GM12878 (cell line): Measurements from ENCODE around the gene ACTL10. TPM values are rescaled to one million over a fixed set of nuclear protein-coding genes. Genes with fewer than 3 reads are reported as not detected.

Experiments
- ASH2L ChIP-seq: fragments of 300-600, 200-600 bp; sonication (generic); IDR thresholded peaks from 2 replicates; pipeline ENCODE4 v1.6.1; 2017; ENCODE audit warnings: low read depth, mild to moderate bottlenecking, borderline replicate concordance
- BCLAF1 ChIP-seq: fragments of 450-650 bp; IDR thresholded peaks from 2 replicates; pipeline ENCODE4 v1.6.1; 2017; ENCODE audit warnings: antibody characterized with exemption, mild to moderate bottlenecking, moderate library complexity
- CEBPB ChIP-seq, 2 experiments: fragments of 150-350 bp in 1 of 2; IDR thresholded peaks; 2 replicates each; pipeline ENCODE4 v1.6.1; 2012 to 2014; ENCODE audit warnings: low read depth in 2 of 2, low read length in 2 of 2, borderline replicate concordance in 1 of 2, inconsistent platforms in 1 of 2
- E4F1 ChIP-seq: fragments of 450-650 bp; IDR thresholded peaks from 2 replicates; pipeline ENCODE4 v1.6.1; 2018; ENCODE audit warnings: borderline replicate concordance, mild to moderate bottlenecking; ENCODE audit not compliant: partially characterized antibody
- ESRRA ChIP-seq: IDR thresholded peaks from 2 replicates; pipeline ENCODE4 v1.6.1; 2012; ENCODE audit warnings: mild to moderate bottlenecking, low read length, improper control_type of control experiment
- GATAD2B ChIP-seq: fragments of 450-650 bp; conservative IDR thresholded peaks from 2 replicates; pipeline ENCODE4 v1.6.1; 2017; ENCODE audit warnings: low read depth, mild to moderate bottlenecking, moderate library complexity
- HCFC1 ChIP-seq: fragments of 150-350 bp; IDR thresholded peaks from 2 replicates; pipeline ENCODE4 v1.6.1; 2014; ENCODE audit warnings: low read length
- IRF3 ChIP-seq: fragments of 450-650 bp; IDR thresholded peaks from 2 replicates; pipeline ENCODE4 v1.6.1; 2014; ENCODE audit warnings: mild to moderate bottlenecking
- JUNB ChIP-seq: IDR thresholded peaks from 2 replicates; pipeline ENCODE4 v1.6.1; 2016; ENCODE audit warnings: antibody characterized with exemption, mild to moderate bottlenecking
- PRDM15 ChIP-seq: fragments of 450-650 bp; formaldehyde crosslinking; IDR thresholded peaks from 2 replicates; pipeline ENCODE4 v1.4.0; 2020; ENCODE audit warnings: mild to moderate bottlenecking, moderate library complexity
- RFX5 ChIP-seq: IDR thresholded peaks from 2 replicates; pipeline ENCODE4 v1.6.1; 2011; ENCODE audit warnings: low read depth, low read length, improper control_type of control experiment
- SP1 ChIP-seq: IDR thresholded peaks from one replicate; pipeline ENCODE4 v1.6.1; 2011; ENCODE audit warnings: low read depth, low read length
- SRF ChIP-seq, 2 experiments: IDR thresholded peaks; 2 replicates each; pipeline ENCODE4 v1.6.1; 2011; ENCODE audit warnings: low read depth in 2 of 2, low read length in 2 of 2, mild to moderate bottlenecking in 1 of 2, moderate library complexity in 1 of 2
- TAF1 ChIP-seq: IDR thresholded peaks from 2 replicates; pipeline ENCODE4 v1.6.1; 2011; ENCODE audit warnings: mild to moderate bottlenecking, low read depth, low read length, borderline replicate concordance
- USF2 ChIP-seq: IDR thresholded peaks from 2 replicates; pipeline ENCODE4 v1.6.1; 2011; ENCODE audit warnings: low read depth, low read length, improper control_type of control experiment, borderline replicate concordance
- ZNF622 ChIP-seq: fragments of 450-650 bp; IDR thresholded peaks from 2 replicates; pipeline ENCODE4 v1.6.1; 2017; ENCODE audit warnings: mild to moderate bottlenecking, inconsistent platforms
- polyA plus RNA-seq, 11 experiments: library from polyadenylated mRNA; depleted of rRNA in 4 of 11; unstranded in 6 of 11; stranded (reverse) in 5 of 11; fragments of >200 nt; fragmentation: Nextera tagmentation in 4 of 11; fragmentation: Illumina TruSeq in 1 of 11; extraction: Ambion mirVana in 4 of 11; extraction: Trizol in 1 of 11; gene quantifications; 1 replicate in 1 of 11; 2 replicates in 10 of 11; pipeline versions ENCODE4 v1.2.1 to v1.2.3, GENCODE V29; 2011 to 2016; ENCODE audit warnings: inconsistent platforms in 2 of 11, missing spikeins in 2 of 11, low read depth in 1 of 11
- total RNA-seq, 4 experiments: library from RNA; depleted of rRNA in 3 of 4; stranded (reverse); fragments of >200 nt in 3 of 4; fragmentation: Illumina TruSeq in 1 of 4; extraction: Trizol in 1 of 4; gene quantifications; 2 replicates each; pipeline versions ENCODE4 v1.2.1 to v1.2.3, GENCODE V29; 2013 to 2021

The ACTL10 gene
- total and polyA plus RNA-seq, 10 of the 15 experiments (the other 5 are each of a cell fraction or from before 2014, with no cell fraction given): 0.12 to 5.0 (median 0.89) TPM

- no peak for TF ChIP-seq HCFC1
- no peak for TF ChIP-seq ZNF622
- no peak for TF ChIP-seq BCLAF1
- TF ChIP-seq JUNB: no peak
- TF ChIP-seq GATAD2B: no peak
- no peak for TF ChIP-seq USF2
- no peak for TF ChIP-seq SP1
- no peak for TF ChIP-seq ESRRA
- no peak for TF ChIP-seq PRDM15
- TF ChIP-seq CEBPB (IDR thresholded peaks at IDR 0.05; ENCODE audit: borderline replicate concordance in 1 of 2, low read depth in 2 of 2, low read length in 2 of 2): no peak
- TF ChIP-seq RFX5: no peak
- peak; percentile 34; the same call in 1 of the 2 replicates for TF ChIP-seq TAF1
- TF ChIP-seq E4F1: no peak
- TF ChIP-seq ASH2L: no peak
- no peak for TF ChIP-seq SRF (IDR thresholded peaks at IDR 0.05; ENCODE audit: low read depth in 2 of 2, low read length in 2 of 2)
- TF ChIP-seq IRF3: no peak
These were observed 18.8 kb downstream of the ACTL10 start (continued) for GRCh38 chr20:33685328-33686099.
